ENCODE results near the gene C1orf141.
"Not testable (repeated sequence)": the region's sequence is repeated elsewhere in the genome, so short reads cannot be mapped to it uniquely, and the experiment has no call there.

The C1orf141 gene

DNA sequence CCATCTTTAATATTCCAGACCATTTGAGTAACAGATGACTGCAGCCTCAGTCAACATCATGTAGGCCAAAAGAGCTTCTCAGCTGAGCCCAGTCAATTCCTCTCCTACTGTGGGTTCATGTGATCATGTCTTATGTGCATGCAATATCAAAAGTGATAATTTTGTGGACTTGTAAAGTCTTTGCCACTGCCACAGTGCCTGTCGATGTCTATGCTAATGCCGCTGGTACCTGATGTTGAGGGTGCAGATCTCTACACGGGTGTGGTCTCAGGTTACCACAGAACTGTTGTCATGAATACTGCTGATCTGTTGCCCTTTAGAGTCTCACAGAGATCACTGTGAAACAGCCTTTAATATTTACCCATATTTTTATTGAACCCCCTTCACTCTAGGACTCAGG is 11.3 kb upstream of the C1orf141 start:
- DNase-seq (ENCODE audit: low read depth), result no peak
- H3K4me3 ChIP-seq (ENCODE audit: low read depth, low read length), result no peak overlapping the region
- TF ChIP-seq, protein P1, sequence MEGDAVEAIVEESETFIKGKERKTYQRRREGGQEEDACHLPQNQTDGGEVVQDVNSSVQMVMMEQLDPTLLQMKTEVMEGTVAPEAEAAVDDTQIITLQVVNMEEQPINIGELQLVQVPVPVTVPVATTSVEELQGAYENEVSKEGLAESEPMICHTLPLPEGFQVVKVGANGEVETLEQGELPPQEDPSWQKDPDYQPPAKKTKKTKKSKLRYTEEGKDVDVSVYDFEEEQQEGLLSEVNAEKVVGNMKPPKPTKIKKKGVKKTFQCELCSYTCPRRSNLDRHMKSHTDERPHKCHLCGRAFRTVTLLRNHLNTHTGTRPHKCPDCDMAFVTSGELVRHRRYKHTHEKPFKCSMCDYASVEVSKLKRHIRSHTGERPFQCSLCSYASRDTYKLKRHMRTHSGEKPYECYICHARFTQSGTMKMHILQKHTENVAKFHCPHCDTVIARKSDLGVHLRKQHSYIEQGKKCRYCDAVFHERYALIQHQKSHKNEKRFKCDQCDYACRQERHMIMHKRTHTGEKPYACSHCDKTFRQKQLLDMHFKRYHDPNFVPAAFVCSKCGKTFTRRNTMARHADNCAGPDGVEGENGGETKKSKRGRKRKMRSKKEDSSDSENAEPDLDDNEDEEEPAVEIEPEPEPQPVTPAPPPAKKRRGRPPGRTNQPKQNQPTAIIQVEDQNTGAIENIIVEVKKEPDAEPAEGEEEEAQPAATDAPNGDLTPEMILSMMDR (IDR thresholded peaks at IDR 0.05; ENCODE audit: low read depth, low read length, missing control alignments), result no peak

DNA sequence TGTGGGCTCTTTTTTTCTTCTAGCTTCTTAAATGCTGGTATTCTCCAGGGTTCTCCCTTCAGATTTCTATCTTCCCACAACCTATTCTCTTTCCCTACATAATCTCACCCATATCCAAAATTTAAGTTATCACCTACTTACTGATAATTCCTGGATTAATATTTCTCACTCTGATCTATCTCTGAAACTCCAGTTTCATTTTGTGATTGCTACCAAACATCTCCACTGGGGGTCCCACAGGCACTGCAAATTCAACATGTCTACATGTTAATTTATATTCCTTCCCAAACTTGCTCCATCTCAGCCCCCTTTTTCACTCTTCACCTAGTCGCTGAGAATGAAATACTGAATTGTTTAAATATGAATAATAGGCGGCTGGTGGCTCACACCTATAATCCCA is 9.9 kb upstream of the C1orf141 start:
- H3K4me3 ChIP-seq (ENCODE audit: low read depth, low read length), result no peak overlapping the region
- TF ChIP-seq, protein P1 (IDR thresholded peaks at IDR 0.05; ENCODE audit: low read depth, low read length, missing control alignments), result peak; percentile 43
- no peak for DNase-seq (ENCODE audit: low read depth)

DNA sequence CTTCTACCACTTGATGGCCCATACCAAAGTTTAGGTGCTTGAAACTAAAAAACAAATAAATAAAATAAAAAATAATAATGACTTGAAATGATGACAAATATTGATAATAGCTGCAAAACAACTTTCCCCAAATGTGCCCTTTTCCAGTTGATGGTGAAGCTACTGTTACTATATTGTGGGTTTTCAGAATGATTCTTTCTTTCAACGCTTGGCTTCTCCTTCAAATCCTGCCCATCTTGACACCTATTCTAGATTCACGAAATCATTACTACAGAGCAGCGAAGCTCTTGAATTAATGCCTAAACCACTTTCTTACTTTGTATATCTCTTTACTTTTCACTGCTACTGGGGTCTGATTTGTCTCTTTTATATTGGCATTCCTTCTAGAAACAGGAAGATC is 9.2 kb upstream of the C1orf141 start:
- TF ChIP-seq, protein P1 (IDR thresholded peaks at IDR 0.05; ENCODE audit: low read depth, low read length, missing control alignments), result no peak
- no peak overlapping the region for H3K4me3 ChIP-seq (ENCODE audit: low read depth, low read length)
- DNase-seq (ENCODE audit: low read depth), result no peak

DNA sequence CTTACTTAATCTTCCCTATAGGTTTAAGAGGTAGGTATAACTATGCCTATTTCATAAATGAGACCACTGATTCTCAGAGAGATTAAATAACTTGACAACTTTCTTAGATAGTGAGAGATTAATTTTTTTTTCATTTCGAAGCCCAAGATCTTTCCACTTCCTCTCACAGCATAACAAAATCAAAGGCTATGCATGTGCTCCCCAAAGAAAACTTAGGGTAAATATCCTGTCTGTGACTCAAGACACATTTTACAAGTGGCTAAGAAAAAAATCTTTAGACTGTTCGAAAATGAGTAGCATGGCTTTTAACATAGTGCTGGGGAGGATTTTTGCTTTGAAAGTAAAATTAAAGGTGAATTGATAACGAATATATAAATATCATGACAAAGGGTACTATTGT is 8.2 kb upstream of the C1orf141 start:
- DNase-seq (ENCODE audit: low read depth), result no peak
- TF ChIP-seq, protein P1 (IDR thresholded peaks at IDR 0.05; ENCODE audit: low read depth, low read length, missing control alignments), result no peak
- H3K4me3 ChIP-seq (ENCODE audit: low read depth, low read length), result no peak overlapping the region

DNA sequence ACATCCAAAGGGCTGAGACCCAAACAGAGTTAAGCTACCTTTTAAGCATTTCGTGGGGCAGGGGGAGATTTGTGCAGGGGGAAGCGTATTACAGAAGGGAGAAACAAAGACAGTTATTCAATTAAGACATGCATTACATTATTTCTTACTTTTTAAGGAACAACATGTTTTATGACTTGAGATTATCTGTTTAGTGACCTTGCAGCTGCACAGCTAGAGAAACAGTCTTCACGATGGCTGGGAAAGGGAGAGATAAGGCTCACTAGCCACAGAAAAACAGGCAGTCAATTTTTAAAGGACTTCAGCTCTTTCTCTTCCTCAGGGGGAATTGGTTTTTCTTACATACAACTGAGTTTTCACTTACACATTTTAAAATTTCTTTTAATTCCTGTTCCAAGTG is 7.1 kb upstream of the C1orf141 start:
- DNase-seq (ENCODE audit: low read depth); H3K4me3 ChIP-seq (ENCODE audit: low read depth, low read length): not testable (repeated sequence)

DNA sequence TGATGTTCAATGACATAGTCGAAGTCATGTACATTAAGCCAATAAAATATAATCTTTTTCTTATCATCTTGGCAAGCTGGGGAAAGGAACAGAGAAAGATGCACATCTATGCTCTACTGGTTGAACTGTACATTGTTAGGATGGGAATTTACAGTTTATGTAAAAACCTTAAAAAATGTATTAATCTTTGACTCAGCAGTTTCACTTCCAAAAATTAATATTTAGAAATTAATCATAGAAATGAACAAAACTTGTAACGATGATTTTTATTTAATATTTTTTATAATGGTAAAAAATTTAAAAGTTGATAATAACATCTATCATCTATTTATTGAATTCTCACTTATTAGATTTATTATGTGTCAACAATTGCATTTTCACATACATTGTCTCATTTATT is 5.7 kb upstream of the C1orf141 start:
- H3K4me3 ChIP-seq (ENCODE audit: low read depth, low read length), result no peak overlapping the region
- DNase-seq (ENCODE audit: low read depth), result no peak
- TF ChIP-seq, protein P1 (IDR thresholded peaks at IDR 0.05; ENCODE audit: low read depth, low read length, missing control alignments), result no peak

DNA sequence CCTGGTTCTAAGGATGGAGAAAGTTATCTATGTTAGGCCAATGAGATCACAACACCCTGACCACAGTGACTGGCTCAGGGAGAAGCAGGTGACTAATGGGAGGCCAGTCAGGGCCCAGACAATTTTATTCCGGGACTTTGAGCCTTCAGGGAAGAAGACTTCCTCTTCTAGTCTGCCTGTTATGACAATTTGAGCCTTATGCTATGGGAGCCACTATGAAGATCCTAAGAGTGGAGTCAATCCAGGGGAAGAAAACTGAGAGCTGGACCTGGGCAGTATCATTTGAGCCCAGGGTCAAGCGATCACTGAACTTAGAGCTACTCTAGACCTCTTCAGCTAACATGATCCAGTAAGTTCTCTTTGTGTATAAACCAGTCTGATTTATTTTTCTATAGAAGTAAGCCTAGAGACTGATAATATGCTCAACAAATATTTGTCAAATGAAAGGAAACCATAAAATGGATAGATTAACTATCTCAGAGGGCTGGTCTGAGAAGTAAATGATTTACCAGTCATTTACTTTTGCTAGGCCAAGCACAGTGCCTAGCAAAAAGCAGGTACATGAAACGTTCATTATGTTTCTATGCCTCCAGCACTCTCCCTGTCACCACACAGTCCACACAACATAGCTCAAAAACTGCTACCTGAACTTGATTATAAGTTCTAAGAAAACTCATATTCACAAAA is 4.2 kb upstream of the C1orf141 start:
- DNase-seq (ENCODE audit: low read depth), result no peak
- H3K4me3 ChIP-seq (ENCODE audit: low read depth, low read length), result no peak overlapping the region
- TF ChIP-seq, protein P1 (IDR thresholded peaks at IDR 0.05; ENCODE audit: low read depth, low read length, missing control alignments), result no peak
